ENCODE results near the gene GAS5.
"Not testable (repeated sequence)": the region's sequence is repeated elsewhere in the genome, so short reads cannot be mapped to it uniquely, and the experiment has no call there.

GAS5 gene

DNA sequence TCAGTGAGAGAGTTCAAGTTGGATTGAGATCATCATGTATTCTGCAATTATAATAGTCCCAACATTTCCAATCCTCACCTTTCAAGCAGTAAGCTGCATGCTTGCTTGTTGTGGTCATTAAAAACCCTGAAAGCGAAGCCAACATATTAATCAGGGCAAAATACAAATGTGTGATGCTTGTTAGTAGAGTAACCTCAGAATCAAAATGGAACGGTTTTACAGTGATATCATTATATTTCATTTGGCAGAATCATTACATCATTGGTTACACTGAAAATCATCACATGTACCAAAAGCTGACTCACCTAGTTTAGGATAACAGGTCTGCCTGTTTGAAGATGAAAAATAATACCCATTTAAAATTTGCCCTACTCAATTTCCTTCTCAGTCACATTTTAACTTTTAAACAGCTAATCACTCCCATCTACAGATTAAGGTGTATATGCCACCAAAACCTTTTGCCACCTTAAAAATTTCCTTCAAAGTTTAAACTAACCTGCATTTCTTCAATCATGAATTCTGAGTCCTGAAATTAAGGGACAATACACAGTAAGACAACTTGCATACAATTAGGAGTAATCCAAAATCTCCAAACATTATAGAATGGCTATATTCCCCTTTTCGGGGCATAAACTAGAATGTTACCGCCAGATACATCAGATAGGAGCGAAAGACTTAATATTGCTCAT, 3.5 kb downstream of the GAS5 start:
- H3K27ac ChIP-seq, result peak overlapping the region; percentile 93
- TF ChIP-seq, protein P1, sequence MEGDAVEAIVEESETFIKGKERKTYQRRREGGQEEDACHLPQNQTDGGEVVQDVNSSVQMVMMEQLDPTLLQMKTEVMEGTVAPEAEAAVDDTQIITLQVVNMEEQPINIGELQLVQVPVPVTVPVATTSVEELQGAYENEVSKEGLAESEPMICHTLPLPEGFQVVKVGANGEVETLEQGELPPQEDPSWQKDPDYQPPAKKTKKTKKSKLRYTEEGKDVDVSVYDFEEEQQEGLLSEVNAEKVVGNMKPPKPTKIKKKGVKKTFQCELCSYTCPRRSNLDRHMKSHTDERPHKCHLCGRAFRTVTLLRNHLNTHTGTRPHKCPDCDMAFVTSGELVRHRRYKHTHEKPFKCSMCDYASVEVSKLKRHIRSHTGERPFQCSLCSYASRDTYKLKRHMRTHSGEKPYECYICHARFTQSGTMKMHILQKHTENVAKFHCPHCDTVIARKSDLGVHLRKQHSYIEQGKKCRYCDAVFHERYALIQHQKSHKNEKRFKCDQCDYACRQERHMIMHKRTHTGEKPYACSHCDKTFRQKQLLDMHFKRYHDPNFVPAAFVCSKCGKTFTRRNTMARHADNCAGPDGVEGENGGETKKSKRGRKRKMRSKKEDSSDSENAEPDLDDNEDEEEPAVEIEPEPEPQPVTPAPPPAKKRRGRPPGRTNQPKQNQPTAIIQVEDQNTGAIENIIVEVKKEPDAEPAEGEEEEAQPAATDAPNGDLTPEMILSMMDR (conservative IDR thresholded peaks at IDR 0.05), result no peak

GRCh38 chr1:173863224-173864161, 4.3 kb downstream of the GAS5 start:
- H3K27ac ChIP-seq, result peak overlapping the region; percentile 93
- TF ChIP-seq, protein P1 (conservative IDR thresholded peaks at IDR 0.05), result no peak

- peak overlapping the region; percentile 93 for H3K27ac ChIP-seq
- TF ChIP-seq, protein P1 (conservative IDR thresholded peaks at IDR 0.05), result no peak
Measured at GRCh38 chr1:173862769-173863223, 5.0 kb downstream of the GAS5 start.

- peak overlapping the region; percentile 93; the same call in 1 of the 2 replicates for H3K27ac ChIP-seq
Measured at GRCh38 chr1:173862146-173862768, 5.5 kb downstream of the GAS5 start.

DNA sequence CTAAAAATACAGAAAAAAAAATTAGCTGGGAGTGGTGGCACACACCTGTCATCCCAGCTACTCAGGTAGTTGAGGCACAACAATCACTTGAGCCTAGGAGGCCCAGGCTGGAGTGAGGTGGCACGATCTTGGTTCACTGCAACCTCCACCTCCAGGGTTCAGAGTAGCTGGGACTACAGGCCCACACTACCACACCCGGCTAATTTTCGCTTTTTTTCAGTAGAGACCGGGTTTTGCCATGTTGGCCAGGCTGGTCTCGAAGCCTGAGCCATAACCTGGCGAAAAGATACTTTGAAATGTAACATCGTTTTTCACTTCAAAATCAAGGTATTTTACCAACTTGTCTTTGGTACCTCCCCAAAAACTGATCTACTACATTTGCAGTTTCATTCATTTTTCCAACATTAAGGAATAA, 6.1 kb downstream of the GAS5 start:
- TF ChIP-seq, protein P1 (conservative IDR thresholded peaks at IDR 0.05), result no peak
- H3K27ac ChIP-seq, result no peak overlapping the region; the same call in 1 of the 2 replicates

- TF ChIP-seq, protein P1 (conservative IDR thresholded peaks at IDR 0.05), result no peak
- no peak overlapping the region for H3K27ac ChIP-seq
Measured at GRCh38 chr1:173860065-173860464, 7.7 kb downstream of the GAS5 start.

- H3K27ac ChIP-seq, result not testable (repeated sequence)
Measured at GRCh38 chr1:173859547-173859946, 8.2 kb downstream of the GAS5 start.

DNA sequence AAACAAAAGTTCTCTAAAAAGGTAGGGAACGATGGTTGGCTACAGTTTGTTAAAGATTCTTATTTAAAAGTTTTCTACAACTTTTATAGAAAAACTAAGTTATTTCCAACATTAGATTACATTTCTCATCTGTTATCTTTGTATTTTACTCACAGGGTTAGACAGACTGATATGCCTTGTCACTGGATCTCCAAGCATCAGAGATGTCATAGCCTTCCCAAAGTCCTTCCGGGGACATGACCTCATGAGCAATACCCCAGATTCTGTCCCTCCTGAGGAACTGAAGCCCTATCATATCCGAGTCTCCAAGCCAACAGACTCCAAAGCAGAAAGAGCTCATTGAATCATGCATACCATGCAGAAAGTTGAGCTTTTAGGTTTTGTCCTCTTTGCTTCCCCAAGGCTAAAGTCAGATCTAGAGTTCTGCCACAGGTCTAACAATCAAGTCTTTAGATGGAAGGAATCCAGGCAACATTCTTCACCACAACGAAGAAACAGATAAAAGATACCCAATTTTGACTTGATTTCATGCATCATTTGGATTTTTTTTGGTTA, 10.3 kb downstream of the GAS5 start:
- TF ChIP-seq, protein P1 (conservative IDR thresholded peaks at IDR 0.05), result no peak
- no peak overlapping the region for H3K27ac ChIP-seq
